Activated naive CD4-positive, alpha-beta T cell treated with Interleukin-2 at 50 U/mL for 16 hours (primary cell): ENCODE results near the gene NLGN2.
A peak's percentile ranks its signal among the peaks of the same experiment; 100 is the strongest.

Experiments
- DNase-seq: peaks from one replicate; pipeline ENCODE4 v3.0.0-alpha.2; 2020

NLGN2 gene

GRCh38 chr17:7438656-7439460 lies 31.2 kb downstream of the NLGN2 start:
- no peak for DNase-seq

- DNase-seq: no peak
Observed at GRCh38 chr17:7439462-7440112, 31.9 kb downstream of the NLGN2 start, which contains the start of gene FGF11. TSS of gene FGF11 (plus strand) at chr17:7439512. CDS start at chr17:7439621, 109 bp downstream.

- peak; percentile 18 for DNase-seq
Observed at GRCh38 chr17:7440113-7440833, 32.6 kb downstream of the NLGN2 start.

GRCh38 chr17:7440834-7441195 lies 33.2 kb downstream of the NLGN2 start:
- peak; percentile 23 for DNase-seq

- DNase-seq: no peak
Observed at GRCh38 chr17:7441266-7441665, 33.6 kb downstream of the NLGN2 start.

- no peak for DNase-seq
Observed at GRCh38 chr17:7442142-7442541, 34.5 kb downstream of the NLGN2 start.

- no peak for DNase-seq
Observed at GRCh38 chr17:7443499-7444485, 36.1 kb downstream of the NLGN2 start.

DNA sequence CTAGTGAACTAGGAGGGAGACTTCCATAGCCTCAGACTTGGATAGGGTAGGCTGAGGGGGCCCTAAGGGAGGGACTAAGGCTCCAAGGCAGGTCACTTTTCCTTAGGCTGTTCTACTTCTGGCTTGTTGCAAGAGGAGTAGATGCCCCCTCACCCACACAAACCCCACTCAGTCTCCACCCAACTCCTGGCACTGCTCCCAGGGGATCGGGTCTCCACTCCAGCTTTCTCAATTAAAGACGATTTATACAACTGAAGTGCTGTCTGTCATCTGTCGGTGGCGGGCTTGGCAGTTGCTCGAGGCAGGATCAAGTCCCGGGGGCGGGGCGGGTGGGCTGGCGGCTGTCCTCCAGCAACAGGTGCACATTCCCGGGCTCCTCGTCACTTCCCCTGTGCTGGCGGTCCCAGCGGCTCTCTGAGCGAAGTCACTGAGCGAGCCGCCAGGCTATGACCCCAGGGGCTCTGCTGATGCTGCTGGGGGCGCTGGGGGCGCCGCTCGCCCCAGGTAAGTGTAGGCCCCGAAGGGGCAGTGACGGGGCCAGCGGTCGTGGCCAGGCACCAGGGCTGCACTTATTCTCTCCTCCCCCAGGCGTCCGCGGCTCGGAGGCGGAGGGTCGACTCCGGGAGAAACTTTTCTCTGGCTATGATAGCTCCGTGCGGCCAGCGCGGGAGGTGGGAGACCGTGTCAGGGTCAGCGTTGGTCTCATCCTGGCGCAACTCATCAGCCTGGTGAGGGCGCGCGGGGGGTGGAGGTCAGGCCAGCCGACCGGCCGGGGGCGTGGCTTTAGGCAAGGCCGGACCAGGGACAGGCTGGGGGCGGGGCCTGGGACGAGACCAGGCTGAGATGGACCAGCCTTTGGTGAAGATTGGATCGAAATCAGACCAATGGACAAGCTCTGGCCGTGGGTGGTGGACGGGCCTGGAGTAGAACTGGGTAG lies 37.3 kb downstream of the NLGN2 start, which contains the start of gene CHRNB1:
Gene CHRNB1, plus strand, starts transcription at position 380 of the 937 bp plus-strand sequence. Its CDS starts 67 bp downstream, at position 447.
- no peak for DNase-seq

DNA sequence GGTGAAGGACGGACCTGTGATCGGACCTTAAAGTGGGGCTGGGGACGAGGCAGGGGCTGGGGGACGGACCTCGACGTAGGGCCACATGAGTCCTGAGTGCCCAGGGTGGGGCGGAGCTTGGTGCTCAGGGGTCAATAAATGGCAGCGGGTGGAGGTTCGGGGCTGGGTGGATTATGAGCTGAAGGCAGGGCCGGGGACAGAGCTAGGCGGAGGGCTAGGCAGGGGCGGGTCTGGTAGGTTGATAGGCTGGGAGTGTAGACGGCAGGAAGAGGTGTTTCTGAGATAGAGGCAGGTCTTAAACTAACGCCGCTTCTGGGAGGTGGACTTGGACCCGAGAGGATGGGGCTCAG lies 37.9 kb downstream of the NLGN2 start:
- peak; percentile 36 for DNase-seq

DNA sequence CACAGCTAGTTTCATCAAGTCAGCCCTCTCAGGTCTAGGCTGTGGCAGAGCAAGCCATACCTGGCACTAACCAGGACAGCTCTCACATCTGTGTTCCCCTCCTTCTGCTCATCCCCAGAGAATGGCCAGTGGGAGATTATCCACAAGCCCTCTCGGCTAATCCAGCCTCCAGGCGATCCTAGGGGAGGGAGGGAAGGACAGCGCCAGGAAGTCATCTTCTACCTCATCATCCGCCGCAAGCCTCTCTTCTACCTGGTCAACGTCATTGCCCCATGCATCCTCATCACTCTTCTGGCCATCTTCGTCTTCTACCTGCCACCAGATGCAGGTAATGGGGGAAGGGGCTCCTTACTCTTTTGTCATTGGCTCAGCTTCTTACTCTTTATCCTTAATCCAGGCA lies 40.8 kb downstream of the NLGN2 start:
- DNase-seq: no peak

GRCh38 chr17:7459961-7460545 lies 52.4 kb downstream of the NLGN2 start:
- no peak for DNase-seq

- no peak for DNase-seq
Observed at GRCh38 chr17:7460850-7461660, 53.4 kb downstream of the NLGN2 start.

- no peak for DNase-seq
Observed at GRCh38 chr17:7462474-7463371, 55.1 kb downstream of the NLGN2 start.

DNA sequence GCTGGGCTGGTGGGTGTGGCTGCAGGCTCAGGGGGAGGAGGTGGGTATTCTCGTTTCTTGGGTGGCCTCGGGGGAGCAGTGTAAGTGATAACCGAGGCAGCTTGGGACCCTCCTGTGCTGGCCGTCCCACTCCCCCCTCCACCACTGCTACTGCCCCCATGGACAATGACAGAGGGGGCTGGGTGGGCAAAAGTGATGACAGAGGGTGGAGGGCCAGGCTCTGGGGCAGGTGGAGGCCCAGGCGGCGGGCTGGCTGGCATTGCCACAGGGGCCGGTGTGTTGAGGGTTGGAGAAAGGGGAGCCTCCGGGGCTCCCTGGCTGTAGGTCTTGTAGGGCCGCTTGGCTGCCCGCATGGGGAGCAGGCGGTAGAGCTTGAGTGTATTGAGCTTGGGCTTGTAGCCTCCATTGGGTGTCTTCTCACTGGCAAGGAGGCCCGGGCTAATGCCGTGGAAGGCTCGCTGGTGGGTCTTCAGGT lies 55.8 kb downstream of the NLGN2 start:
- no peak for DNase-seq

GRCh38 chr17:7464081-7464480 lies 56.4 kb downstream of the NLGN2 start:
- DNase-seq: no peak

GRCh38 chr17:7465597-7466275 lies 58.1 kb downstream of the NLGN2 start:
- no peak for DNase-seq

DNA sequence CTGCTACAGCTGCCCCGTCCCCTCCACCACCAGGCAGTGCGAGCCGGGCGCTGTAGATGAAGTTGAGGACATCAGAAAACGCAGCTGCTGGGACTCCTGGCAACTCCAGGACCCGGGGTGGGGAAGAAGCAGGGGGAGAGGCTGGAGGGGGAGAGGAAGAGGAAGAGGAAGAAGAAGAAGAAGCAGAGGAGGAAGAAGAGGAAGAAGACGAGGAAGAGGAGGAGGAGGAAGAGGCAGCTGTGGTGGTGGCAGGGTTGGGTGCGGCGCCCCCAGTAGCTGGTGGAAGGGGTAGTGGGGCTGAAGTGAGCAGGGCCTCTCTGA lies 58.6 kb downstream of the NLGN2 start:
- no peak for DNase-seq

- no peak for DNase-seq
Observed at GRCh38 chr17:7466639-7467341, 59.1 kb downstream of the NLGN2 start.
